A673 (cell line): ENCODE results near the gene NBAS. TPM values are rescaled to one million over a fixed set of nuclear protein-coding genes. Genes with fewer than 3 reads are reported as not detected.

ENCODE experiments used
- BruUV-seq: library from RNA; stranded (reverse); fragments of 400-500 nt; replicated peaks from 2 replicates; lab custom pipeline; 2021; lab: Mats Ljungman, UMichigan
- CTCF ChIA-PET: fragments of 300-600 bp; sonication (Branson Sonifier 250); formaldehyde crosslinking; loops from one replicate; lab custom pipeline; 2022; ENCODE audit warnings: antibody characterized with exemption; lab: Charles Lee
- POLR2A ChIA-PET: fragments of 300-600 bp; sonication (Branson Sonifier 250); formaldehyde crosslinking; loops from one replicate; lab custom pipeline; 2022; ENCODE audit warnings: antibody characterized with exemption; ENCODE audit not compliant: low non-redundant PET; lab: Charles Lee
- DNase-seq: peaks from one replicate; pipeline ENCODE4 v3.0.0-alpha.2; 2015; ENCODE audit warnings: low spot score
- H3K27ac ChIP-seq: fragments of 200-600 bp; sonication (generic); 2 replicates; pipeline ENCODE4 v1.5.1; 2016; ENCODE audit warnings: mixed run types, low read depth, mild to moderate bottlenecking, mixed read lengths, antibody characterized with exemption, low read length; ENCODE audit not compliant: poor library complexity, severe bottlenecking
- H3K27me3 ChIP-seq: fragments of 200-600 bp; sonication (generic); replicated peaks from 2 replicates; pipeline ENCODE4 v1.6.1; 2017; ENCODE audit warnings: mixed run types, low read depth, mild to moderate bottlenecking, mixed read lengths, antibody characterized with exemption, low read length; ENCODE audit not compliant: insufficient read depth, poor library complexity
- H3K36me3 ChIP-seq: fragments of 200-600 bp; sonication (generic); 2 replicates; pipeline ENCODE4 v1.6.1; 2016; ENCODE audit warnings: mixed run types, mild to moderate bottlenecking, mixed read lengths, antibody characterized with exemption, low read length; ENCODE audit not compliant: insufficient read depth, poor library complexity, severe bottlenecking
- H3K4me1 ChIP-seq: fragments of 200-600 bp; sonication (generic); 2 replicates; pipeline ENCODE4 v1.6.1; 2017; ENCODE audit warnings: mixed run types, mild to moderate bottlenecking, mixed read lengths, antibody characterized with exemption, low read length; ENCODE audit not compliant: insufficient read depth, poor library complexity, severe bottlenecking
- H3K4me3 ChIP-seq: fragments of 200-600 bp; sonication (generic); 2 replicates; pipeline ENCODE4 v1.5.1; 2016; ENCODE audit warnings: low read depth, mixed run types, mild to moderate bottlenecking, mixed read lengths, low read length; ENCODE audit not compliant: poor library complexity, severe bottlenecking
- H3K9me3 ChIP-seq: fragments of 200-600 bp; sonication (generic); 2 replicates; pipeline ENCODE4 v1.6.1; 2016; ENCODE audit warnings: mixed run types, low read depth, mild to moderate bottlenecking, mixed read lengths, antibody characterized with exemption, low read length; ENCODE audit not compliant: poor library complexity, severe bottlenecking
- EZH2 ChIP-seq: fragments of 200-600 bp; sonication (generic); IDR thresholded peaks from 2 replicates; pipeline ENCODE4 v1.6.1; 2017; ENCODE audit warnings: borderline replicate concordance, low read depth, mild to moderate bottlenecking, mixed read lengths, antibody characterized with exemption, low read length; ENCODE audit not compliant: poor library complexity, severe bottlenecking
- intact Hi-C: fragments of 100-400 bp; cut with micrococcal nuclease; formaldehyde crosslinking; loops from one replicate; pipeline ENCODE4 v1.10.0; 2022; ENCODE audit not compliant: unreplicated experiment
- total RNA-seq: library from RNA; stranded (reverse); gene quantifications from 2 replicates; pipeline ENCODE4 v1.2.3, GENCODE V29; 2021
- TF ChIP-seq, protein P1 (sequence below): fragments of 300-800, 200-600 bp; sonication (generic); conservative IDR thresholded peaks from 2 replicates; pipeline ENCODE4 v1.5.1; 2017; ENCODE audit warnings: low read depth, mild to moderate bottlenecking, antibody characterized with exemption, low read length, moderate library complexity, mixed read lengths

Gene NBAS
- total RNA-seq, 1 experiment from 2014 or later: 38.7 TPM

DNA sequence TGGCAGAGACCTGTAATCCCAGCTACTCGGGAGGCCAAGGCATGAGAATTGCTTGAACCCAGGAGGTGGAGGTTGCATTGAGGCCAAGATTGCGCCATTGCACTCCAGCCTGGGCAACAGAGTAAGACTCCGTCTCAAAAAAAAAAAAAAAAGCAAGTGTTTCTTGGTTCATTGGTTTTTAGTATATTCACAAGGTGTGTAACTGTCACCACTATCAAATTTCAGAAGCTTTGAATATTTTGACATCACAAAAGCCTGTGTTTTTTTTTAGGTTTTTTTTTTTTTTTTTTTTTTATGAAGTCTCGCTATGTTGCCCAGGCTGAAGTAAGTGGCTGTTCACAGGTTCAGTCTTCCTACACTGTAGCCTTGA lies 47.2 kb upstream of the NBAS start:
- H3K4me1 ChIP-seq: no peaks in the 10 kb centered on the region
- no peak overlapping the region for H3K27ac ChIP-seq
- TF ChIP-seq, protein P1, sequence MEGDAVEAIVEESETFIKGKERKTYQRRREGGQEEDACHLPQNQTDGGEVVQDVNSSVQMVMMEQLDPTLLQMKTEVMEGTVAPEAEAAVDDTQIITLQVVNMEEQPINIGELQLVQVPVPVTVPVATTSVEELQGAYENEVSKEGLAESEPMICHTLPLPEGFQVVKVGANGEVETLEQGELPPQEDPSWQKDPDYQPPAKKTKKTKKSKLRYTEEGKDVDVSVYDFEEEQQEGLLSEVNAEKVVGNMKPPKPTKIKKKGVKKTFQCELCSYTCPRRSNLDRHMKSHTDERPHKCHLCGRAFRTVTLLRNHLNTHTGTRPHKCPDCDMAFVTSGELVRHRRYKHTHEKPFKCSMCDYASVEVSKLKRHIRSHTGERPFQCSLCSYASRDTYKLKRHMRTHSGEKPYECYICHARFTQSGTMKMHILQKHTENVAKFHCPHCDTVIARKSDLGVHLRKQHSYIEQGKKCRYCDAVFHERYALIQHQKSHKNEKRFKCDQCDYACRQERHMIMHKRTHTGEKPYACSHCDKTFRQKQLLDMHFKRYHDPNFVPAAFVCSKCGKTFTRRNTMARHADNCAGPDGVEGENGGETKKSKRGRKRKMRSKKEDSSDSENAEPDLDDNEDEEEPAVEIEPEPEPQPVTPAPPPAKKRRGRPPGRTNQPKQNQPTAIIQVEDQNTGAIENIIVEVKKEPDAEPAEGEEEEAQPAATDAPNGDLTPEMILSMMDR: no peak
- TF ChIP-seq EZH2: no peak
- no peak overlapping the region for H3K4me3 ChIP-seq
- H3K36me3 ChIP-seq: peaks cover 68% of the 10 kb centered on the region
- H3K27me3 ChIP-seq: no peaks in the 10 kb centered on the region
- intact Hi-C loops: no loop called here
- no TSS peak for BruUV-seq
- DNase-seq: no peak
- H3K9me3 ChIP-seq: no peaks in the 10 kb centered on the region
- CTCF ChIA-PET: no interaction called here
- POLR2A ChIA-PET: interaction anchor here (0.7 kb wide), 1 partner anchor 79 kb away, joined by 18 read pairs; no protein-coding TSS in a partner anchor

- Histone ChIP-seq H3K27me3 (no peaks in the 10 kb centered on the region), H3K4me3 (no peak overlapping the region), H3K4me1 (no peaks in the 10 kb centered on the region), H3K9me3 (no peaks in the 10 kb centered on the region), H3K36me3 (peaks cover 71% of the 10 kb centered on the region), H3K27ac (no peak overlapping the region)
- BruUV-seq: no TSS peak
- DNase-seq: no peak
- intact Hi-C loops: no loop called here
- POLR2A ChIA-PET: no interaction called here
- CTCF ChIA-PET: no interaction called here
- TF ChIP-seq, protein P1: no peak
- TF ChIP-seq EZH2: no peak
Observed at GRCh38 chr2:15607709-15608391, 46.7 kb upstream of the NBAS start.

DNA sequence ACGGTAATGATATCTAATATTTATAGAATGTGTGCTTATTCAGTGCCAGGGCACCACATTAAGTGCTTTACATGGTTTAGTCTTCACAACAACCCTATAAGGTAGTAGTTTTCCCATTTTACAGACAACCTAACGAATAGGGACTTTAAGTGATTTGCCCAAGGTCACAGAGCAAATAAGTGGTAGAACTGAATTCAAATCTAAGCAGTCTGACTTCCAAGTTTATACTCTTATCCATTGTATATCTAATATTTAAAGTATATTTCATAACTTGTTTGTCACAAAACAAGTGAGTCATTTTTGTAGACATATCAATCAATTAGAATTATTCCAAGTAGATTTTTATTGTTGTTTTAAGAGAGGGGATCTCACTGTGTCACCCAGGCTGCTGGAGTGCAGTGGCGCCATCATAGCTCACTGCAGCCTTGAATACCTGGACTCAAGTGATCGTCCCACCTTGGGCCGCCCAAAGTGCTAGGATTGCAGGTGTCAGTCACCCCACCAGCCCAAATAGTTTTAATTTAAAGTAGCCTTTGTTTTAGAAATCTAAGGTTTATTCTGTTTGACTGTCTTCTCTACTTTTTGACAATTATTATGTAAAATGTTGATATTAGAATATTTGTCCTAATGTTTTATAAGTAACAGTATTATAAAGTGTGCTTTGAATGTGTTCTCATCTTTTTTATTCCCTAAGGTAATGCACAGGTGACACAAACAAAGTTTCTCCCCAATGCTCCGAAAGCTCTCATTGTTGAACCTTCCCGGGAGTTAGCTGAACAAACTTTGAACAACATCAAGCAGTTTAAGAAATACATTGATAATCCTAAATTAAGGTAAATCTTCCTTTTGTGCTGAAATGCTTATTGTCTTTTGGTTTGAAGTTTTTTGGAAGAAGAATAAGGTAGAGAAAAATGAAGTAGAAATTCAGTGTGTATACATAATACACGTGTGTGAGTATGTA lies 45.6 kb upstream of the NBAS start:
- ChIA-PET CTCF (no interaction called here), POLR2A (interaction anchor here (0.6 kb wide), 1 partner anchor 685 kb away, joined by 3 read pairs; no protein-coding TSS in a partner anchor)
- Histone ChIP-seq H3K27me3 (no peaks in the 10 kb centered on the region), H3K27ac (no peak overlapping the region), H3K4me1 (no peaks in the 10 kb centered on the region), H3K36me3 (peaks cover 81% of the 10 kb centered on the region), H3K9me3 (no peaks in the 10 kb centered on the region), H3K4me3 (no peak overlapping the region)
- TF ChIP-seq EZH2: no peak
- TF ChIP-seq, protein P1: no peak
- intact Hi-C loops: no loop called here
- no peak for DNase-seq
- BruUV-seq: no TSS peak
